Mucosa of descending colon (tissue), 3 donors: Measurements from ENCODE around the gene C1orf232. TPM values are rescaled to one million over a fixed set of nuclear protein-coding genes. Genes with fewer than 3 reads are reported as not detected.

Experiments
- ATAC-seq: fragments of 200-7000 bp; cut with Tn5 transposase; one replicate; pipeline ENCODE4 v1.9.1; 2020; ENCODE audit warnings: mild to moderate bottlenecking, moderate library complexity
- DNase-seq, 3 donors: peaks; one replicate each; pipeline ENCODE4 v3.0.0-alpha.2; 2020
- H3K36me3 ChIP-seq: fragments of 200-600 bp; one replicate; pipeline ENCODE4 v1.8.0; 2021; ENCODE audit warnings: low read depth, mild to moderate bottlenecking
- H3K4me1 ChIP-seq: fragments of 200-600 bp; one replicate; pipeline ENCODE4 v1.8.0; 2021; ENCODE audit warnings: low read depth, mild to moderate bottlenecking
- H3K4me3 ChIP-seq: fragments of 200-600 bp; one replicate; pipeline ENCODE4 v1.8.0; 2021; ENCODE audit warnings: mild to moderate bottlenecking
- H3K9me3 ChIP-seq: fragments of 200-600 bp; one replicate; pipeline ENCODE4 v1.8.0; 2021; ENCODE audit warnings: mild to moderate bottlenecking
- CTCF ChIP-seq: fragments of 200-600 bp; IDR thresholded peaks from one replicate; pipeline ENCODE4 v1.8.0; 2022; ENCODE audit warnings: antibody characterized with exemption, mild to moderate bottlenecking
- intact Hi-C, 2 donors: fragments of 100-400 bp; cut with DNase I in 1 of 2; cut with micrococcal nuclease in 1 of 2; formaldehyde crosslinking; loops; one replicate each; pipeline versions ENCODE4 v1.11.0 to v1.11.1; 2022; cut with DNase I, micrococcal nuclease
- total RNA-seq, 3 donors: library from RNA; stranded (reverse); fragmentation: NEBNext Ultra II Directional in 2 of 3; extraction: Animal tissue kit (Norgen Biotek cat#: 25700) in 2 of 3; gene quantifications; one replicate each; pipeline versions ENCODE4 v1.2.1 to v1.2.4, GENCODE V29; 2021 to 2023
- donor health status: DM: no; HTN: no; CAD: no; lungs with moderate emphysema.
- donor health status: DM: no; HTN: no; CAD: no.
- donor health status: DM: no; HTN: yes; CAD: no.

The C1orf232 gene
- total RNA-seq, 3 donors from 2014 or later, result not detected

- DNase-seq, result no peak
- TF ChIP-seq CTCF, result no peak
- H3K9me3 ChIP-seq, result no peaks in the 10 kb centered on the region
- intact Hi-C loops, result no loop called here
- no peaks in the 10 kb centered on the region for H3K36me3 ChIP-seq
- H3K4me3 ChIP-seq, result no peak overlapping the region
- peak; percentile 18 for ATAC-seq
- peaks cover 10% of the 10 kb centered on the region for H3K4me1 ChIP-seq
These were observed 45.5 kb downstream of the C1orf232 start for GRCh38 chr1:26122988-26123973.

- Histone ChIP-seq H3K36me3 (no peaks in the 10 kb centered on the region), H3K4me3 (no peak overlapping the region), H3K4me1 (peaks cover 10% of the 10 kb centered on the region), H3K9me3 (no peaks in the 10 kb centered on the region)
- intact Hi-C loops, result no loop called here
- no peak for ATAC-seq
- no peak for DNase-seq
- TF ChIP-seq CTCF, result no peak
These were observed 46.6 kb downstream of the C1orf232 start for GRCh38 chr1:26121854-26122773.

- TF ChIP-seq CTCF, result no peak
- no peak for DNase-seq
- H3K4me1 ChIP-seq, result peaks cover 17% of the 10 kb centered on the region
- no peaks in the 10 kb centered on the region for H3K9me3 ChIP-seq
- no peaks in the 10 kb centered on the region for H3K36me3 ChIP-seq
- intact Hi-C loops, result no loop called here
- no peak for ATAC-seq
- no peak overlapping the region for H3K4me3 ChIP-seq
These were observed 48.7 kb downstream of the C1orf232 start for GRCh38 chr1:26119892-26120608.

- Histone ChIP-seq H3K9me3 (no peaks in the 10 kb centered on the region), H3K4me1 (peaks cover 37% of the 10 kb centered on the region), H3K36me3 (peaks cover 4% of the 10 kb centered on the region), H3K4me3 (no peak overlapping the region)
- no peak for TF ChIP-seq CTCF
- no peak for ATAC-seq
- intact Hi-C loops, result no loop called here
- DNase-seq, result peak in 1 of 3 donors; percentile 27
These were observed 54.4 kb downstream of the C1orf232 start for GRCh38 chr1:26114165-26114927.

Other genes with a start within 250 kb of the C1orf232 start
- 10 to 100 TPM; 25.8 to 51.8 (median 38.0) TPM for gene PAFAH2, start 170.9 kb downstream of the C1orf232 start, total RNA-seq
- gene EXTL1, start 147.2 kb downstream of the C1orf232 start, total RNA-seq, result 1 to 10 TPM in 1 of 3 donors, under 1 TPM in 1, not detected in 1; 0.14 to 1.7 TPM
- gene SLC30A2, start 122.8 kb downstream of the C1orf232 start, total RNA-seq, result under 1 TPM; 0.12 to 0.14 (median 0.13) TPM
- under 1 TPM in 2 of 3 donors, not detected in 1; 0.22 TPM for gene TRIM63, start 101.3 kb downstream of the C1orf232 start, total RNA-seq
- gene PDIK1L, start 57.1 kb downstream of the C1orf232 start, total RNA-seq, result 10 to 100 TPM; 12.9 to 17.0 (median 15.0) TPM
- 1 to 10 TPM in 2 of 3 donors, under 1 TPM in 1; 0.78 to 1.5 (median 1.5) TPM for gene FAM110D, start 9.9 kb downstream of the C1orf232 start, total RNA-seq
- gene ZNF593, start 945 bp upstream of the C1orf232 start, total RNA-seq, result 10 to 100 TPM; 14.8 to 21.4 (median 17.9) TPM
- gene ZNF593OS, start 2.9 kb upstream of the C1orf232 start, total RNA-seq, result not detected
- gene CNKSR1, start 8.5 kb upstream of the C1orf232 start, total RNA-seq, result 10 to 100 TPM; 19.6 to 65.7 (median 38.6) TPM
- gene CATSPER4, start 21.6 kb upstream of the C1orf232 start, total RNA-seq, result not detected
- gene CEP85, start 65.2 kb upstream of the C1orf232 start, total RNA-seq, result 10 to 100 TPM; 10.7 to 15.9 (median 15.6) TPM
- gene SH3BGRL3, start 111.1 kb upstream of the C1orf232 start, total RNA-seq, result 100 to 1,000 TPM; 156 to 422 (median 385) TPM
- 10 to 100 TPM; 12.9 to 17.9 (median 16.4) TPM for gene UBXN11, start 137.7 kb upstream of the C1orf232 start, total RNA-seq
- gene CD52, start 149.0 kb upstream of the C1orf232 start, total RNA-seq, result 10 to 100 TPM in 2 of 3 donors, 1 to 10 TPM in 1; 6.9 to 17.8 (median 13.1) TPM
- 10 to 100 TPM; 19.4 to 27.7 (median 19.6) TPM for gene CRYBG2, start 185.2 kb upstream of the C1orf232 start, total RNA-seq
- 1 to 10 TPM in 1 of 3 donors, under 1 TPM in 1, not detected in 1; 0.19 to 1.0 TPM for gene ZNF683, start 203.8 kb upstream of the C1orf232 start, total RNA-seq
- not detected for gene LIN28A, start 241.9 kb upstream of the C1orf232 start, total RNA-seq